HepG2 (cell line): Measurements from ENCODE around the gene PLIN3. TPM values are rescaled to one million over a fixed set of nuclear protein-coding genes. Genes with fewer than 3 reads are reported as not detected.

Experiments
- FOSL2 ChIP-seq: sonication (generic); formaldehyde crosslinking; IDR thresholded peaks from 2 replicates; pipeline ENCODE4 v1.4.0; 2020; ENCODE audit warnings: missing genetic modification reagents
- GPN1 ChIP-seq: sonication (generic); formaldehyde crosslinking; IDR thresholded peaks from 2 replicates; pipeline ENCODE4 v1.5.1; 2020; ENCODE audit warnings: missing genetic modification reagents, borderline replicate concordance
- KDM3A ChIP-seq: IDR thresholded peaks from 2 replicates; pipeline ENCODE4 v1.6.1; 2018; ENCODE audit warnings: low read depth, missing compliant biosample characterization
- KLF12 ChIP-seq: sonication (generic); formaldehyde crosslinking; IDR thresholded peaks from 2 replicates; pipeline ENCODE4 v1.4.0; 2020; ENCODE audit warnings: missing genetic modification reagents, borderline replicate concordance
- MEF2D ChIP-seq: sonication (generic); formaldehyde crosslinking; IDR thresholded peaks from 2 replicates; pipeline ENCODE4 v1.5.1; 2020; ENCODE audit warnings: mild to moderate bottlenecking, missing genetic modification reagents
- NFKB2 ChIP-seq: sonication (generic); formaldehyde crosslinking; IDR thresholded peaks from 2 replicates; pipeline ENCODE4 v1.4.0; 2020; ENCODE audit warnings: missing genetic modification reagents, borderline replicate concordance
- RNF2 ChIP-seq: fragments of 450-650 bp; conservative IDR thresholded peaks from 2 replicates; pipeline ENCODE4 v1.6.1; 2016; ENCODE audit warnings: low read depth
- SIN3A ChIP-seq: IDR thresholded peaks from 2 replicates; pipeline ENCODE4 v1.6.1; 2011; ENCODE audit warnings: low read depth, mild to moderate bottlenecking, control low read depth, low read length, borderline replicate concordance
- SSRP1 ChIP-seq: IDR thresholded peaks from 2 replicates; pipeline ENCODE4 v1.6.1; 2016; ENCODE audit warnings: control low read depth
- ZC3H13 ChIP-seq: sonication (generic); formaldehyde crosslinking; IDR thresholded peaks from 2 replicates; pipeline ENCODE4 v1.8.1; 2023; ENCODE audit warnings: mild to moderate bottlenecking, missing genetic modification reagents, moderate library complexity
- ZNF7 ChIP-seq: IDR thresholded peaks from 2 replicates; pipeline ENCODE4 v1.6.1; 2016; ENCODE audit warnings: missing biosample characterization, missing genetic modification reagents
- ZNF713 ChIP-seq: sonication (generic); formaldehyde crosslinking; IDR thresholded peaks from 2 replicates; pipeline ENCODE4 v1.4.0; 2020; ENCODE audit warnings: mild to moderate bottlenecking, missing genetic modification reagents
- ZNF747 ChIP-seq: sonication (generic); formaldehyde crosslinking; IDR thresholded peaks from 2 replicates; pipeline ENCODE4 v1.8.1; 2023; ENCODE audit warnings: missing genetic modification reagents, mild to moderate bottlenecking, borderline replicate concordance
- ZNF768 ChIP-seq: sonication (generic); formaldehyde crosslinking; IDR thresholded peaks from 2 replicates; pipeline ENCODE4 v1.4.0; 2020; ENCODE audit warnings: missing genetic modification reagents
- ZSCAN22 ChIP-seq: sonication (generic); formaldehyde crosslinking; IDR thresholded peaks from 2 replicates; pipeline ENCODE4 v1.4.0; 2020; ENCODE audit warnings: mild to moderate bottlenecking, missing genetic modification reagents
- polyA plus RNA-seq, 8 experiments: library from polyadenylated mRNA; depleted of rRNA in 3 of 8; stranded (reverse) in 7 of 8; unstranded in 1 of 8; fragments of >200 nt; fragmentation: Illumina TruSeq in 4 of 8; extraction: Trizol in 4 of 8; gene quantifications; 2 replicates each; pipeline versions ENCODE4 v1.2.1 to v1.2.3, GENCODE V29; 2011 to 2016; ENCODE audit warnings: low read depth in 4 of 8, missing spikeins in 1 of 8, mixed read lengths in 1 of 8; ENCODE audit not compliant: insufficient read depth in 1 of 8
- total RNA-seq, 5 experiments: library from RNA; depleted of rRNA; stranded (reverse); fragments of >200 nt; fragmentation: Illumina TruSeq; extraction: Trizol; gene quantifications; 2 replicates each; pipeline ENCODE4 v1.2.3, GENCODE V29; 2016; ENCODE audit warnings: low read depth in 1 of 5
- TF ChIP-seq, protein P1 (sequence below): IDR thresholded peaks from 2 replicates; pipeline ENCODE4 v1.4.0; 2020; ENCODE audit warnings: mild to moderate bottlenecking, missing genetic modification reagents
- TF ChIP-seq, protein P2 (sequence below): IDR thresholded peaks from 2 replicates; pipeline ENCODE4 v1.6.1; 2012; ENCODE audit warnings: low read depth, low read length, improper control_type of control experiment
- TF ChIP-seq, protein P3 (sequence below): IDR thresholded peaks from 2 replicates; pipeline ENCODE4 v1.6.1; 2016; ENCODE audit warnings: low read depth, control low read depth
- TF ChIP-seq, protein P4 (sequence below): sonication (generic); formaldehyde crosslinking; IDR thresholded peaks from 2 replicates; pipeline ENCODE4 v1.9.0; 2022; ENCODE audit warnings: low read depth, missing genetic modification reagents
- TF ChIP-seq, protein P5 (sequence below): sonication (generic); formaldehyde crosslinking; IDR thresholded peaks from 2 replicates; pipeline ENCODE4 v1.8.0; 2022; ENCODE audit warnings: missing genetic modification reagents, mild to moderate bottlenecking, moderate library complexity, borderline replicate concordance
- TF ChIP-seq, protein P6 (sequence below): IDR thresholded peaks from 2 replicates; pipeline ENCODE4 v1.6.1; 2012; ENCODE audit warnings: inconsistent platforms

The PLIN3 gene
- total and polyA plus RNA-seq, 2 of the 13 experiments (the other 11 are each of a cell fraction or from before 2014, with no cell fraction given), result 49.3 to 57.9 TPM

DNA sequence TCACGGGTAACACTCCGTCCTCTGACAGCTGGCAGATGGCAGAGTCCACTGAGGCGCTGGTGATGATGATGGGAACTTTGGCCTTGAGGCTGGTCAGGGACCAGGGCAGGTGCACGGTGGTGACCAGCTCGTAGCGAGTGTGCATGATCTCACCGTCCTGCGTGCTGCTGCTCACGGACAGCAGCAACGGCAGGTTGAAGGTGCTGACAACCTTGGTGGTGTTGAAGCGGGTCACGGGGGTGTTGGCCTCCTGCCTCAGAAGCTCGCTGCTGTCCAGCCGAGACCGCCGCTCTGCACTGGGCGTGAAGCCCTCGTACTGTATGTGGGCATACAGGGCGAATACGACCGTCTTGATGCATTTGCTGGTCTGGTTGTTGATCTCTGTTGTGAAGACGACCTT is 23.6 kb upstream of the PLIN3 start (continued):
- TF ChIP-seq, protein P1, sequence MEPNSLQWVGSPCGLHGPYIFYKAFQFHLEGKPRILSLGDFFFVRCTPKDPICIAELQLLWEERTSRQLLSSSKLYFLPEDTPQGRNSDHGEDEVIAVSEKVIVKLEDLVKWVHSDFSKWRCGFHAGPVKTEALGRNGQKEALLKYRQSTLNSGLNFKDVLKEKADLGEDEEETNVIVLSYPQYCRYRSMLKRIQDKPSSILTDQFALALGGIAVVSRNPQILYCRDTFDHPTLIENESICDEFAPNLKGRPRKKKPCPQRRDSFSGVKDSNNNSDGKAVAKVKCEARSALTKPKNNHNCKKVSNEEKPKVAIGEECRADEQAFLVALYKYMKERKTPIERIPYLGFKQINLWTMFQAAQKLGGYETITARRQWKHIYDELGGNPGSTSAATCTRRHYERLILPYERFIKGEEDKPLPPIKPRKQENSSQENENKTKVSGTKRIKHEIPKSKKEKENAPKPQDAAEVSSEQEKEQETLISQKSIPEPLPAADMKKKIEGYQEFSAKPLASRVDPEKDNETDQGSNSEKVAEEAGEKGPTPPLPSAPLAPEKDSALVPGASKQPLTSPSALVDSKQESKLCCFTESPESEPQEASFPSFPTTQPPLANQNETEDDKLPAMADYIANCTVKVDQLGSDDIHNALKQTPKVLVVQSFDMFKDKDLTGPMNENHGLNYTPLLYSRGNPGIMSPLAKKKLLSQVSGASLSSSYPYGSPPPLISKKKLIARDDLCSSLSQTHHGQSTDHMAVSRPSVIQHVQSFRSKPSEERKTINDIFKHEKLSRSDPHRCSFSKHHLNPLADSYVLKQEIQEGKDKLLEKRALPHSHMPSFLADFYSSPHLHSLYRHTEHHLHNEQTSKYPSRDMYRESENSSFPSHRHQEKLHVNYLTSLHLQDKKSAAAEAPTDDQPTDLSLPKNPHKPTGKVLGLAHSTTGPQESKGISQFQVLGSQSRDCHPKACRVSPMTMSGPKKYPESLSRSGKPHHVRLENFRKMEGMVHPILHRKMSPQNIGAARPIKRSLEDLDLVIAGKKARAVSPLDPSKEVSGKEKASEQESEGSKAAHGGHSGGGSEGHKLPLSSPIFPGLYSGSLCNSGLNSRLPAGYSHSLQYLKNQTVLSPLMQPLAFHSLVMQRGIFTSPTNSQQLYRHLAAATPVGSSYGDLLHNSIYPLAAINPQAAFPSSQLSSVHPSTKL (CRISPR knock-in tag), result 0 out of 2 replicates have a peak, but pooled peaks have one; percentile 8
- TF ChIP-seq ZSCAN22 (no peak), KLF12 (no peak), ZNF713 (CRISPR knock-in tag) (no peak), ZNF747 (no peak), ZNF768 (peak; percentile 28; the same call in 1 of the 2 replicates), FOSL2 (CRISPR knock-in tag) (no peak), MEF2D (CRISPR knock-in tag) (no peak), NFKB2 (CRISPR knock-in tag) (no peak), GPN1 (CRISPR knock-in tag) (no peak), SIN3A (no peak), KDM3A (no peak), ZC3H13 (CRISPR knock-in tag) (no peak), SSRP1 (CRISPR knock-in tag) (no peak), ZNF7 (no peak), RNF2 (no peak)
- TF ChIP-seq, protein P2, sequence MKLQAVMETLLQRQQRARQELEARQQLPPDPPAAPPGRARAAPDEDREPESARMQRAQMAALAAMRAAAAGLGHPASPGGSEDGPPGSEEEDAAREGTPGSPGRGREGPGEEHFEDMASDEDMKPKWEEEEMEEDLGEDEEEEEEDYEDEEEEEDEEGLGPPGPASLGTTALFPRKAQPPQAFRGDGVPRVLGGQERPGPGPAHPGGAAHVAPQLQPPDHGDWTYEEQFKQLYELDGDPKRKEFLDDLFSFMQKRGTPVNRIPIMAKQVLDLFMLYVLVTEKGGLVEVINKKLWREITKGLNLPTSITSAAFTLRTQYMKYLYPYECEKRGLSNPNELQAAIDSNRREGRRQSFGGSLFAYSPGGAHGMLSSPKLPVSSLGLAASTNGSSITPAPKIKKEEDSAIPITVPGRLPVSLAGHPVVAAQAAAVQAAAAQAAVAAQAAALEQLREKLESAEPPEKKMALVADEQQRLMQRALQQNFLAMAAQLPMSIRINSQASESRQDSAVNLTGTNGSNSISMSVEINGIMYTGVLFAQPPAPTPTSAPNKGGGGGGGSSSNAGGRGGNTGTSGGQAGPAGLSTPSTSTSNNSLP, result no peak
- TF ChIP-seq, protein P3, sequence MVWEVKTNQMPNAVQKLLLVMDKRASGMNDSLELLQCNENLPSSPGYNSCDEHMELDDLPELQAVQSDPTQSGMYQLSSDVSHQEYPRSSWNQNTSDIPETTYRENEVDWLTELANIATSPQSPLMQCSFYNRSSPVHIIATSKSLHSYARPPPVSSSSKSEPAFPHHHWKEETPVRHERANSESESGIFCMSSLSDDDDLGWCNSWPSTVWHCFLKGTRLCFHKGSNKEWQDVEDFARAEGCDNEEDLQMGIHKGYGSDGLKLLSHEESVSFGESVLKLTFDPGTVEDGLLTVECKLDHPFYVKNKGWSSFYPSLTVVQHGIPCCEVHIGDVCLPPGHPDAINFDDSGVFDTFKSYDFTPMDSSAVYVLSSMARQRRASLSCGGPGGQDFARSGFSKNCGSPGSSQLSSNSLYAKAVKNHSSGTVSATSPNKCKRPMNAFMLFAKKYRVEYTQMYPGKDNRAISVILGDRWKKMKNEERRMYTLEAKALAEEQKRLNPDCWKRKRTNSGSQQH (CRISPR knock-in tag), result no peak
- TF ChIP-seq, protein P4, sequence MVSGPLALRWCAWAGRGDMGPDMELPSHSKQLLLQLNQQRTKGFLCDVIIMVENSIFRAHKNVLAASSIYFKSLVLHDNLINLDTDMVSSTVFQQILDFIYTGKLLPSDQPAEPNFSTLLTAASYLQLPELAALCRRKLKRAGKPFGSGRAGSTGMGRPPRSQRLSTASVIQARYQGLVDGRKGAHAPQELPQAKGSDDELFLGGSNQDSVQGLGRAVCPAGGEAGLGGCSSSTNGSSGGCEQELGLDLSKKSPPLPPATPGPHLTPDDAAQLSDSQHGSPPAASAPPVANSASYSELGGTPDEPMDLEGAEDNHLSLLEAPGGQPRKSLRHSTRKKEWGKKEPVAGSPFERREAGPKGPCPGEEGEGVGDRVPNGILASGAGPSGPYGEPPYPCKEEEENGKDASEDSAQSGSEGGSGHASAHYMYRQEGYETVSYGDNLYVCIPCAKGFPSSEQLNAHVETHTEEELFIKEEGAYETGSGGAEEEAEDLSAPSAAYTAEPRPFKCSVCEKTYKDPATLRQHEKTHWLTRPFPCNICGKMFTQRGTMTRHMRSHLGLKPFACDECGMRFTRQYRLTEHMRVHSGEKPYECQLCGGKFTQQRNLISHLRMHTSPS (CRISPR knock-in tag), result peak; percentile 16; the same call in 1 of the 2 replicates
- TF ChIP-seq, protein P5, sequence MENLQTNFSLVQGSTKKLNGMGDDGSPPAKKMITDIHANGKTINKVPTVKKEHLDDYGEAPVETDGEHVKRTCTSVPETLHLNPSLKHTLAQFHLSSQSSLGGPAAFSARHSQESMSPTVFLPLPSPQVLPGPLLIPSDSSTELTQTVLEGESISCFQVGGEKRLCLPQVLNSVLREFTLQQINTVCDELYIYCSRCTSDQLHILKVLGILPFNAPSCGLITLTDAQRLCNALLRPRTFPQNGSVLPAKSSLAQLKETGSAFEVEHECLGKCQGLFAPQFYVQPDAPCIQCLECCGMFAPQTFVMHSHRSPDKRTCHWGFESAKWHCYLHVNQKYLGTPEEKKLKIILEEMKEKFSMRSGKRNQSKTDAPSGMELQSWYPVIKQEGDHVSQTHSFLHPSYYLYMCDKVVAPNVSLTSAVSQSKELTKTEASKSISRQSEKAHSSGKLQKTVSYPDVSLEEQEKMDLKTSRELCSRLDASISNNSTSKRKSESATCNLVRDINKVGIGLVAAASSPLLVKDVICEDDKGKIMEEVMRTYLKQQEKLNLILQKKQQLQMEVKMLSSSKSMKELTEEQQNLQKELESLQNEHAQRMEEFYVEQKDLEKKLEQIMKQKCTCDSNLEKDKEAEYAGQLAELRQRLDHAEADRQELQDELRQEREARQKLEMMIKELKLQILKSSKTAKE, result no peak
- TF ChIP-seq, protein P6, sequence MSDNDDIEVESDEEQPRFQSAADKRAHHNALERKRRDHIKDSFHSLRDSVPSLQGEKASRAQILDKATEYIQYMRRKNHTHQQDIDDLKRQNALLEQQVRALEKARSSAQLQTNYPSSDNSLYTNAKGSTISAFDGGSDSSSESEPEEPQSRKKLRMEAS, result peak; percentile 22; the same call in 1 of the 2 replicates
